Neuronal stem cell (in vitro differentiated cells): Measurements from ENCODE around the gene FGFRL1.

Experiments
- DNase-seq: peaks from one replicate; pipeline ENCODE4 v3.0.0-alpha.2; 2013; ENCODE audit warnings: low spot score
- H2AFZ ChIP-seq: one replicate; pipeline ENCODE4 v1.6.1; 2013; ENCODE audit warnings: mild to moderate bottlenecking, low read length, inconsistent platforms
- H2AK5ac ChIP-seq: 2 replicates; pipeline ENCODE4 v1.6.1; 2013; ENCODE audit warnings: low read depth, mild to moderate bottlenecking, inconsistent platforms, low read length, moderate library complexity, mixed read lengths
- H2BK120ac ChIP-seq: 2 replicates; pipeline ENCODE4 v1.6.1; 2013; ENCODE audit warnings: low read depth, mild to moderate bottlenecking, inconsistent platforms, low read length, moderate library complexity, mixed read lengths
- H2BK12ac ChIP-seq: one replicate; pipeline ENCODE4 v1.6.1; 2013; ENCODE audit warnings: low read length, inconsistent platforms
- H2BK15ac ChIP-seq: 2 replicates; pipeline ENCODE4 v1.6.1; 2013; ENCODE audit warnings: mild to moderate bottlenecking, low read length, inconsistent platforms, mixed read lengths
- H2BK5ac ChIP-seq: one replicate; pipeline ENCODE4 v1.6.1; 2013; ENCODE audit warnings: inconsistent platforms, mild to moderate bottlenecking, low read length, moderate library complexity
- H3K14ac ChIP-seq: one replicate; pipeline ENCODE4 v1.6.1; 2013; ENCODE audit warnings: low read length, inconsistent platforms
- H3K18ac ChIP-seq: 2 replicates; pipeline ENCODE4 v1.6.1; 2013; ENCODE audit warnings: low read length, inconsistent platforms
- H3K23ac ChIP-seq: 2 replicates; pipeline ENCODE4 v1.6.1; 2013; ENCODE audit warnings: low read depth, mild to moderate bottlenecking, mixed read lengths, low read length, inconsistent platforms; ENCODE audit not compliant: poor library complexity
- H3K27ac ChIP-seq: replicated peaks from 3 replicates; pipeline ENCODE4 v1.5.1; 2013; ENCODE audit warnings: low read length, inconsistent platforms
- H3K27me3 ChIP-seq, 3 experiments: 2 replicates each; pipeline ENCODE4 v1.6.1; 2013; ENCODE audit warnings: low read length in 3 of 3, mild to moderate bottlenecking in 2 of 3, inconsistent platforms in 1 of 3, low read depth in 1 of 3, mixed read lengths in 1 of 3, moderate library complexity in 1 of 3; ENCODE audit not compliant: control insufficient read depth in 3 of 3, insufficient read depth in 3 of 3
- H3K36me3 ChIP-seq, 2 donors: replicated peaks in 1 of 2; 2 replicates each; pipeline ENCODE4 v1.6.1; 2013; ENCODE audit warnings: low read length in 2 of 2; ENCODE audit not compliant: control insufficient read depth in 2 of 2, insufficient read depth in 2 of 2
- H3K4ac ChIP-seq: 2 replicates; pipeline ENCODE4 v1.6.1; 2013; ENCODE audit warnings: inconsistent platforms, mild to moderate bottlenecking, low read length, moderate library complexity
- H3K4me1 ChIP-seq, 2 donors: 1 replicate in 1 of 2; 2 replicates in 1 of 2; pipeline ENCODE4 v1.6.1; 2013; ENCODE audit warnings: low read length in 2 of 2, low read depth in 1 of 2; ENCODE audit not compliant: control insufficient read depth in 2 of 2, insufficient read depth in 1 of 2
- H3K4me2 ChIP-seq: one replicate; pipeline ENCODE4 v1.6.1; 2013; ENCODE audit warnings: mild to moderate bottlenecking, low read length, inconsistent platforms; ENCODE audit not compliant: insufficient read depth, poor library complexity, severe bottlenecking
- H3K4me3 ChIP-seq, 2 donors: 2 replicates each; pipeline ENCODE4 v1.5.1; 2013; ENCODE audit warnings: low read length in 2 of 2, mild to moderate bottlenecking in 2 of 2, inconsistent platforms in 1 of 2, moderate library complexity in 1 of 2
- H3K79me1 ChIP-seq: one replicate; pipeline ENCODE4 v1.6.1; 2013; ENCODE audit warnings: low read depth, mild to moderate bottlenecking, inconsistent platforms, low read length, moderate library complexity
- H3K9ac ChIP-seq: one replicate; pipeline ENCODE4 v1.6.1; 2013; ENCODE audit warnings: mild to moderate bottlenecking, low read depth, low read length, inconsistent platforms; ENCODE audit not compliant: poor library complexity
- H3K9me3 ChIP-seq, 2 donors: replicated peaks in 1 of 2; 2 replicates each; pipeline versions ENCODE3 to v1.6.1; 2013; ENCODE audit warnings: low read length in 2 of 2, mild to moderate bottlenecking in 2 of 2, inconsistent platforms in 1 of 2, low read depth in 1 of 2, mixed read lengths in 1 of 2, moderate library complexity in 1 of 2; ENCODE audit not compliant: control insufficient read depth in 2 of 2, insufficient read depth in 1 of 2
- H4K8ac ChIP-seq: one replicate; pipeline ENCODE4 v1.6.1; 2013; ENCODE audit warnings: low read depth, mild to moderate bottlenecking, inconsistent platforms, low read length, moderate library complexity
- H4K91ac ChIP-seq: one replicate; pipeline ENCODE4 v1.6.1; 2013; ENCODE audit warnings: low read length, low read depth, mild to moderate bottlenecking, inconsistent platforms; ENCODE audit not compliant: poor library complexity
- WGBS, 2 donors: extraction: QIAGEN DNeasy Blood & Tissue Kit; methylation state at CpG; one replicate each; pipeline ENCODE4 v1.1.7; 2013; ENCODE audit warnings: missing lambda C conversion rate in 2 of 2, mixed read lengths in 1 of 2; ENCODE audit not compliant: insufficient read length in 2 of 2, insufficient replicate concordance in 1 of 2; ENCODE audit errors: extremely low coverage in 2 of 2; 5-methylcytosine and 5-hydroxymethylcytosine counted together

The FGFRL1 gene

GRCh38 chr4:982814-983213, 28.6 kb upstream of the FGFRL1 start:
- H4K8ac ChIP-seq: no peak overlapping the region
- H3K36me3 ChIP-seq: no peaks in the 10 kb centered on the region
- H2BK5ac ChIP-seq: no peak overlapping the region
- no peak overlapping the region for H3K4me3 ChIP-seq
- peaks cover 1% of the 10 kb centered on the region for H3K79me1 ChIP-seq
- H4K91ac ChIP-seq: no peak overlapping the region
- H3K4me1 ChIP-seq: peaks cover 3 to 7% of the 10 kb centered on the region in 2 donors
- H3K27ac ChIP-seq: no peak overlapping the region
- no peak overlapping the region for H2AFZ ChIP-seq
- H3K14ac ChIP-seq: no peak overlapping the region
- no CpG with 5 or more reads among the region's 15 CpGs for WGBS, 2 donors
- H3K9ac ChIP-seq: no peak overlapping the region
- no peak overlapping the region for H2BK120ac ChIP-seq
- H2BK12ac ChIP-seq: no peak overlapping the region
- peaks cover 0 to 54% (median 4%) of the 10 kb centered on the region in 3 experiments for H3K27me3 ChIP-seq
- no peak overlapping the region for H3K4ac ChIP-seq
- H3K18ac ChIP-seq: no peak overlapping the region
- H3K4me2 ChIP-seq: no peak overlapping the region
- no peaks in the 10 kb centered on the region for H3K9me3 ChIP-seq
- no peak for DNase-seq
- no peak overlapping the region for H3K23ac ChIP-seq
- H2BK15ac ChIP-seq: no peak overlapping the region
- no peak overlapping the region for H2AK5ac ChIP-seq

- H3K27me3 ChIP-seq: peaks cover 0 to 58% (median 4%) of the 10 kb centered on the region in 3 experiments
- H3K36me3 ChIP-seq: no peaks in the 10 kb centered on the region
- no peak overlapping the region for H4K91ac ChIP-seq
- H3K9me3 ChIP-seq: no peaks in the 10 kb centered on the region
- no peak overlapping the region for H2BK15ac ChIP-seq
- peak overlapping the region; percentile 53 for H2AFZ ChIP-seq
- H3K4ac ChIP-seq: no peak overlapping the region
- H2BK12ac ChIP-seq: no peak overlapping the region
- no peak overlapping the region for H2BK5ac ChIP-seq
- H2AK5ac ChIP-seq: no peak overlapping the region
- H4K8ac ChIP-seq: no peak overlapping the region
- no peak overlapping the region for H3K9ac ChIP-seq
- no peak overlapping the region for H3K18ac ChIP-seq
- H3K4me2 ChIP-seq: peak overlapping the region; percentile 33
- no peak overlapping the region for H2BK120ac ChIP-seq
- WGBS, 2 donors: no CpG with 5 or more reads among the region's 15 CpGs
- no peak overlapping the region for H3K23ac ChIP-seq
- peaks cover 3 to 7% of the 10 kb centered on the region in 2 donors for H3K4me1 ChIP-seq
- no peak overlapping the region for H3K4me3 ChIP-seq
- H3K27ac ChIP-seq: no peak overlapping the region
- no peak overlapping the region for H3K14ac ChIP-seq
- H3K79me1 ChIP-seq: peaks cover 4% of the 10 kb centered on the region
- no peak for DNase-seq
These were observed 26.9 kb upstream of the FGFRL1 start for GRCh38 chr4:984336-985054.

GRCh38 chr4:985123-985830, 26.1 kb upstream of the FGFRL1 start:
- no peak overlapping the region for H3K18ac ChIP-seq
- no peak overlapping the region for H3K14ac ChIP-seq
- no peak overlapping the region for H3K4me3 ChIP-seq
- no peak overlapping the region for H3K4ac ChIP-seq
- DNase-seq: no peak
- H2AK5ac ChIP-seq: no peak overlapping the region
- H4K8ac ChIP-seq: no peak overlapping the region
- no peak overlapping the region for H2BK120ac ChIP-seq
- H3K9me3 ChIP-seq: no peaks in the 10 kb centered on the region
- H2BK5ac ChIP-seq: no peak overlapping the region
- peaks cover 8% of the 10 kb centered on the region for H3K79me1 ChIP-seq
- H3K4me2 ChIP-seq: peak overlapping the region; percentile 33
- H3K27ac ChIP-seq: no peak overlapping the region
- H3K4me1 ChIP-seq: peaks cover 3 to 7% of the 10 kb centered on the region in 2 donors
- no peak overlapping the region for H4K91ac ChIP-seq
- no peak overlapping the region for H2BK12ac ChIP-seq
- peaks cover 0 to 57% (median 4%) of the 10 kb centered on the region in 3 experiments for H3K27me3 ChIP-seq
- no peak overlapping the region for H3K23ac ChIP-seq
- H3K9ac ChIP-seq: no peak overlapping the region
- H3K36me3 ChIP-seq: no peaks in the 10 kb centered on the region
- H2BK15ac ChIP-seq: no peak overlapping the region
- WGBS, 2 donors: no CpG with 5 or more reads among the region's 23 CpGs
- peak overlapping the region; percentile 53 for H2AFZ ChIP-seq

- peak overlapping the region; percentile 68 for H3K4me2 ChIP-seq
- H3K4ac ChIP-seq: no peak overlapping the region
- peak overlapping the region; percentile 54 to 86 for H3K4me3 ChIP-seq
- peak overlapping the region; percentile 71 for H3K9ac ChIP-seq
- H4K8ac ChIP-seq: no peak overlapping the region
- no peak for DNase-seq
- H3K36me3 ChIP-seq: peaks cover 0 to 1% of the 10 kb centered on the region in 2 donors
- H3K27me3 ChIP-seq: peaks cover 0 to 57% (median 4%) of the 10 kb centered on the region in 3 experiments
- peaks cover 3 to 7% of the 10 kb centered on the region in 2 donors for H3K4me1 ChIP-seq
- H4K91ac ChIP-seq: no peak overlapping the region
- peak overlapping the region; percentile 91 for H3K23ac ChIP-seq
- no CpG with 5 or more reads among the region's 14 CpGs for WGBS, 2 donors
- no peaks in the 10 kb centered on the region for H3K9me3 ChIP-seq
- H3K14ac ChIP-seq: no peak overlapping the region
- H2AFZ ChIP-seq: peak overlapping the region; percentile 93
- no peak overlapping the region for H3K27ac ChIP-seq
- H2BK15ac ChIP-seq: no peak overlapping the region
- H3K79me1 ChIP-seq: peaks cover 8% of the 10 kb centered on the region
- H2BK5ac ChIP-seq: peak overlapping the region; percentile 63
- H2BK12ac ChIP-seq: no peak overlapping the region
- H2BK120ac ChIP-seq: no peak overlapping the region
- peak overlapping the region; percentile 96 for H3K18ac ChIP-seq
- no peak overlapping the region for H2AK5ac ChIP-seq
These were observed 25.0 kb upstream of the FGFRL1 start for GRCh38 chr4:986428-986878.
